Heart left ventricle (tissue), 13 donors: ENCODE data around the gene POU3F1.

Experiments
- POLR2A ChIP-seq, 2 donors: fragments of 450-650 bp; IDR thresholded peaks; one replicate each; pipeline ENCODE4 v1.6.1; 2017; ENCODE audit warnings: antibody characterized with exemption in 2 of 2, mild to moderate bottlenecking in 2 of 2, moderate library complexity in 2 of 2
- TF ChIP-seq, protein P1 (sequence below), 12 donors: fragments of 200-600 bp; sonication (generic) in 4 of 12; IDR thresholded peaks; one replicate each; pipeline versions ENCODE4 v1.5.0 to v1.8.0; 2018 to 2022; ENCODE audit warnings: antibody characterized with exemption in 12 of 12, mild to moderate bottlenecking in 5 of 12
- donor health status: ischemic (EF 13 %, LVEDD 7.1; RV severe dilation, severe dysfunction).
- donor health status: DM: no; HTN: yes; CAD: no.
- donor health status: DM: no; HTN: no; CAD: no.
- donor health status: ischemic (EF 25% LVEDD 6.9; RV normal size, moderate dysfunction).
- donor health status: ischemic (EF 25% LVEDD 5.7; RV mildly dilated, moderate dysfunction).
- donor health status: ischemic (EF 35%, LVEDD 5.7; RV mildly dilated, moderate dysfunction).
- donor health status: nonischemic (EF 11% LVEDD 7.7; RV severe dilation, severe dysfunction).
- donor health status: DM: yes; HTN: yes; CAD: no.
- donor health status: PGD.
- donor health status: ischemic (EF 29% LVEDD 5.4; RV normal size, mild dysfunction).
- donor health status: nonischemic (EF 23%, LVEDD 6.1; RV moderate dilation, normal function).

DNA sequence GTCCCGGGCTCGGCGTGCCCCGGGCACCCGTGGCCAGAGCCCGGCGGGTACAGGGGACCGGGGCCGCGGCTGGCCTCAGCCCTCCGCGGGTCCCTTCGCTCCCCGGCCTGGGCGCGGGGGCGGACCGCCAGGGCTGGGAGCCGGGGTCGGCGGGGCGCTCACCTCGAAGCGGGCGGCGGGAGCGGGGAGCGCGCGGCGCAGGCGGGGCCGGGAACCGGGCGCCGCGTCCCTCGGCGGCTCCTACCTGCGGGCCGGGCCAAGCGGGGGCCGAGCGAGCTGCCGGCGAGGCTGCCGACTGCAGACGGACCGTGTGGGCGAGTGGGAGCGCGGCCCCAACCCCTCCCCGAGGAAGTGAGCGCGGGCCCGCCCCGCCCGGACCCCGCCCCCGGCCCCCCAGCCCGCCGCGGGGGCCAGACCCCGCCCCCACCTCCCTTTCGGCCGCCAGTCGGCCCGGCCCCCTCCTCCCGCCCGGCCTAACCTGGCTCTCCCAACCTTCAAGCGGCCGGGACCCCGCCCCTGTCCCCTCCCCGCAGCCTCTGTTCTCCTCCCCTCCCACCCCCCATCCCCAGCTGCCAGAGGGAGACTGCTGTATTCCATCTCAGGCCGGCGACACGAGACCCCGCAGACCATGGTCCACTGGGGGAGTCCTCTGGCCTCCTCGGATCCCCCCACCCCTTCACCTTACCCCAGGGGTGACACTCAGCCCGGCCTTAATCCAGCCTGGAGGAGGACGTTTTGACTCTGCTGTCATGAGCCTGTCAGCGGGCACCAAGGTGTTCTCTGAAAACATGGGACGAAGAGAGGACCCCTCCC is 41.2 kb downstream of the POU3F1 start, which contains the start of gene FHL3:
- TF ChIP-seq, protein P1, sequence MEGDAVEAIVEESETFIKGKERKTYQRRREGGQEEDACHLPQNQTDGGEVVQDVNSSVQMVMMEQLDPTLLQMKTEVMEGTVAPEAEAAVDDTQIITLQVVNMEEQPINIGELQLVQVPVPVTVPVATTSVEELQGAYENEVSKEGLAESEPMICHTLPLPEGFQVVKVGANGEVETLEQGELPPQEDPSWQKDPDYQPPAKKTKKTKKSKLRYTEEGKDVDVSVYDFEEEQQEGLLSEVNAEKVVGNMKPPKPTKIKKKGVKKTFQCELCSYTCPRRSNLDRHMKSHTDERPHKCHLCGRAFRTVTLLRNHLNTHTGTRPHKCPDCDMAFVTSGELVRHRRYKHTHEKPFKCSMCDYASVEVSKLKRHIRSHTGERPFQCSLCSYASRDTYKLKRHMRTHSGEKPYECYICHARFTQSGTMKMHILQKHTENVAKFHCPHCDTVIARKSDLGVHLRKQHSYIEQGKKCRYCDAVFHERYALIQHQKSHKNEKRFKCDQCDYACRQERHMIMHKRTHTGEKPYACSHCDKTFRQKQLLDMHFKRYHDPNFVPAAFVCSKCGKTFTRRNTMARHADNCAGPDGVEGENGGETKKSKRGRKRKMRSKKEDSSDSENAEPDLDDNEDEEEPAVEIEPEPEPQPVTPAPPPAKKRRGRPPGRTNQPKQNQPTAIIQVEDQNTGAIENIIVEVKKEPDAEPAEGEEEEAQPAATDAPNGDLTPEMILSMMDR (IDR thresholded peaks at IDR 0.05), result peak in 1 of 12 donors; percentile 5
- TF ChIP-seq POLR2A (IDR thresholded peaks at IDR 0.05), result peak in 1 of 2 donors; percentile 11
